ENCODE data around the gene BPIFB6.
A peak's percentile ranks its signal among the peaks of the same experiment; 100 is the strongest.
"Not testable (repeated sequence)": the region's sequence is repeated elsewhere in the genome, so short reads cannot be mapped to it uniquely, and the experiment has no call there.

Gene BPIFB6

GRCh38 chr20:33037456-33037855, 6.0 kb downstream of the BPIFB6 start:
- no peaks in the 10 kb centered on the region for H3K9me3 ChIP-seq (ENCODE audit: control insufficient read depth, insufficient read depth, low read length)
- H3K36me3 ChIP-seq (ENCODE audit: control insufficient read depth, insufficient read depth, low read length), result no peaks in the 10 kb centered on the region
- no peak overlapping the region for H3K27ac ChIP-seq (ENCODE audit: low read depth, low read length)
- H3K4me1 ChIP-seq (ENCODE audit: control insufficient read depth, insufficient read depth, low read length), result no peaks in the 10 kb centered on the region
- H3K4me3 ChIP-seq (ENCODE audit: low read depth, low read length), result no peak overlapping the region
- no peak overlapping the region for H3K9ac ChIP-seq (ENCODE audit: low read depth, low read length)
- no peaks in the 10 kb centered on the region for H3K27me3 ChIP-seq (ENCODE audit: control insufficient read depth, insufficient read depth, low read length)

DNA sequence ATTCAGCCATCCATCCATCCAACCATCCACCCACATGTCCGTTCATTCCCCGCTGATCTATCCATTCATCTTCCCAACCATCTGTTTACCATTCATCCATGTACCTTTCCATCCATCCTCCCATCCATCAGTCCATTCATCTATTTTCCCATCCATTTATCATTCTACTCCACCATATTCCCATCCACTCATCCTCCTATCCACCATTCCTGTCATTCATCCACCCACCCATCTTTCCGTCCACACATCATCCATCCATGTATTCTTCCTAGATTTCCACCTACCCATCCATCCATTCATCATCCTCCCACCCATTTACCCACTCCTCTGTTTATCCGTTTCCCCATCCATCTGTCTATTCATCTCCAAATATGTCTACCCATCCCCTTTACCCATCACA, 6.8 kb downstream of the BPIFB6 start:
- H3K9ac ChIP-seq (ENCODE audit: low read depth, low read length), result no peak overlapping the region
- no peaks in the 10 kb centered on the region for H3K27me3 ChIP-seq (ENCODE audit: control insufficient read depth, insufficient read depth, low read length)
- H3K4me3 ChIP-seq (ENCODE audit: low read depth, low read length), result no peak overlapping the region
- H3K27ac ChIP-seq (ENCODE audit: low read depth, low read length), result no peak overlapping the region
- no peaks in the 10 kb centered on the region for H3K4me1 ChIP-seq (ENCODE audit: control insufficient read depth, insufficient read depth, low read length)
- H3K36me3 ChIP-seq (ENCODE audit: control insufficient read depth, insufficient read depth, low read length), result no peaks in the 10 kb centered on the region
- no peaks in the 10 kb centered on the region for H3K9me3 ChIP-seq (ENCODE audit: control insufficient read depth, insufficient read depth, low read length)

DNA sequence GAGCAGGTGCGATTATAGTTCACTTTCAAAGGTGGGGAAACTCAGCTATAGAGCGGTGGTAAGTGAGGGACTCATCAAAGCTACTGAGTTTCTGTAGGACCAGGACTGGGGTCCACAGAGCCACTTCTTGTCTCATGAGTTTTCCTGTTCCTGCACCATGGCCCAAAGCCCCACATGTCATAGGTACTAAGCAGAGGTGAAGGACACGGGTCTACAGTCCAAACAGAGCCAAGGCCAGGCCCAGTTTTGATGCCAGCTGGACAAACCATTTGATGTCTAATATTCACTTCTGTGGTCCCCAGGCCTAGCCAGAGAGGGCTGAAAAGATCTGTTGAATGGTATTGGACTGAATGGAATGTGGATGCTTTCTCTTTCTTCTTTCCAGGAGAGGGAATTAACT, 11.0 kb downstream of the BPIFB6 start:
- Histone ChIP-seq H3K27me3 (ENCODE audit: control insufficient read depth, insufficient read depth, low read length) (no peaks in the 10 kb centered on the region), H3K36me3 (ENCODE audit: control insufficient read depth, insufficient read depth, low read length) (no peaks in the 10 kb centered on the region), H3K9ac (ENCODE audit: low read depth, low read length) (no peak overlapping the region), H3K4me3 (ENCODE audit: low read depth, low read length) (no peak overlapping the region), H3K9me3 (ENCODE audit: control insufficient read depth, insufficient read depth, low read length) (peaks cover 11% of the 10 kb centered on the region), H3K27ac (ENCODE audit: low read depth, low read length) (no peak overlapping the region), H3K4me1 (ENCODE audit: control insufficient read depth, insufficient read depth, low read length) (no peaks in the 10 kb centered on the region)

DNA sequence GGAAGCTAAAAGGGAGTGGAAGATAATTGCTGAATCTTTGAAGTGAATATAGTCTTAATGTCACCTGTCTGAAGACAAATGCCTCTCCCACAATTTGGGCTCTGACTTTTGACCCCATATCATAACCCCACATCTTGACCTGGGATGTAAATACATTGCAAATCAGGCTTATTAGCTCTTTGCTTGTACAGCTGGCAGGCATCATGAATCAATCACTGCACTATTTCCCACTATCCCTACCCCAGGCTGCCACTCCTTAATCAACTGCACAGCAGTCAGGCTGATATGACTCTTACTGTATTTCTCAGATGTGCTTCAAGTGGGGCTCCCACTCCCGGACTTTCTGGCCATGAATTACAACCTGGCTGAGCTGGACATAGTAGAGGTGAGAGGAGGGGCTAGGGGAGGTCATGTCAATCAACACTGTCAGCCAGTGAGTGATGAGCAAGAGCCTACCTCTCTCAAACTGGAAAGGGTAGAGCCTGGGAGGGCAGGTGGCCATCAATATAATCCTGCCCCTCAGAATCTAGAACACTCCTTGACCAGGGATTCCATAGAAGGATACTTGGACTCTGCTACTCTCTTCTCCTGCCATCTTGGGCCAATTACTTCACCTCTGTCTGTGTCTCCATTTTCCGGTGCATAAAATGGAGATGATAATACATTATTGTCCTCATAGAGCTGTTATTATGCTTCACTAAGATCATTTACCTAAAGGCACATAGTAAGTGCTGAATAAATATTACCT, 11.7 kb downstream of the BPIFB6 start:
- Histone ChIP-seq H3K4me1 (ENCODE audit: control insufficient read depth, insufficient read depth, low read length) (no peaks in the 10 kb centered on the region), H3K36me3 (ENCODE audit: control insufficient read depth, insufficient read depth, low read length) (no peaks in the 10 kb centered on the region), H3K27me3 (ENCODE audit: control insufficient read depth, insufficient read depth, low read length) (no peaks in the 10 kb centered on the region), H3K9me3 (ENCODE audit: control insufficient read depth, insufficient read depth, low read length) (peaks cover 11% of the 10 kb centered on the region), H3K27ac (ENCODE audit: low read depth, low read length) (no peak overlapping the region), H3K9ac (ENCODE audit: low read depth, low read length) (no peak overlapping the region), H3K4me3 (ENCODE audit: low read depth, low read length) (no peak overlapping the region)

DNA sequence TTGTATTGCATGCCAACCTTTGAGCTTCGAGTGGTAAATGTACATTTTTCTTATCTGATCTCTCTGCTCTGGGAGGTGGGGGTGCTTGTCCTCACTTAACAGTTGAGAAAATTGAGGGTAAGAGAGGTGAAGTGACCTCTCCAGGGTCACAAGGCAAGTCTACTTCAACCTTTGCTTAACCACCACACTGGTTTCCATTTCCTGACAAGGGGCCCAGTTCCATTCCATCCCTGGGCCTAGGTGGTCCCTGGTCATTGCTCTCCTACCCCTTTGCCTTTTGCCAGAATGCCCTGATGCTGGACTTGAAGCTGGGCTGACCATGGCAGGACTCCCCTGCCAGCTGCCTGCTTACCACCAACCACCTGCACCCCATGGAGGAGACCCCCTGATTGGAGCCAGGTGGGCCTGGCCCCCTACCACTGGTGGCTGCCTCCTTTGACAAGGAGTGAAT, 12.3 kb downstream of the BPIFB6 start:
- Histone ChIP-seq H3K4me1 (ENCODE audit: control insufficient read depth, insufficient read depth, low read length) (no peaks in the 10 kb centered on the region), H3K27ac (ENCODE audit: low read depth, low read length) (no peak overlapping the region), H3K27me3 (ENCODE audit: control insufficient read depth, insufficient read depth, low read length) (no peaks in the 10 kb centered on the region), H3K9me3 (ENCODE audit: control insufficient read depth, insufficient read depth, low read length) (peaks cover 11% of the 10 kb centered on the region), H3K9ac (ENCODE audit: low read depth, low read length) (no peak overlapping the region), H3K36me3 (ENCODE audit: control insufficient read depth, insufficient read depth, low read length) (no peaks in the 10 kb centered on the region), H3K4me3 (ENCODE audit: low read depth, low read length) (no peak overlapping the region)

DNA sequence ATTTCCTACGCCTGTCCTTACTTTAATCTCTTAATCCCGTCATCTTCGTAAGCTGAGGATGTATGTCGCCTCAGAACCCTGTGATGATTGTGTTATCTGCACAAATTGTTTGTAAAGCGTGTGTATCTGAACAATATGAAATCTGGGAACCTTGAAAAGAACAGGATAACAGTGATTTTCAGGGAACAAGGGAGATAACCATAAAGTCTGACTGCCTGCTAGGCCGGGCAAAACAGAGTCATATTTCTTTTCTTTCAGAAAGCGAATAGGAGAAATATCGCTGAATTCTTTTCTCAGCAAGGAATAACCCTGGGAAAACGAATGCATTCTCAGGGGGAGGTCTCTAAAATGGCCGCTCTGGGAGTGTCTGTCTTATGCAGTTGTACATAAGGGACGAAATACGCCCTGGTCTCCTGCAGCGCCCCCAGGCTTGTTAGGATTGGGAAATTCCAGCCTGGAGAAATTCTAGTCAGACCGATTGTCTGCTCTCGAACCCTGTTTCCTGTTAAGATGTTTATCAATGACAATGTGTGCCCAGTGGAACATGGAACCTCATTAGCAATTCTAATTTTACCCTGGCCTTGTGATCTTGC, 13.8 kb downstream of the BPIFB6 start:
- not testable (repeated sequence) for H3K27ac ChIP-seq (ENCODE audit: low read depth, low read length)

GRCh38 chr20:33046412-33046811, 15.0 kb downstream of the BPIFB6 start:
- H3K9ac ChIP-seq (ENCODE audit: low read depth, low read length), result no peak overlapping the region

More for the DNA sequence above, 13.8 kb downstream of the BPIFB6 start:
- H3K27me3 ChIP-seq (ENCODE audit: control insufficient read depth, insufficient read depth, low read length); H3K4me1 ChIP-seq (ENCODE audit: control insufficient read depth, insufficient read depth, low read length); H3K4me3 ChIP-seq (ENCODE audit: low read depth, low read length); H3K9ac ChIP-seq (ENCODE audit: low read depth, low read length); H3K36me3 ChIP-seq (ENCODE audit: control insufficient read depth, insufficient read depth, low read length): not testable (repeated sequence)
- peaks cover 11% of the 10 kb centered on the region for H3K9me3 ChIP-seq (ENCODE audit: control insufficient read depth, insufficient read depth, low read length)

DNA sequence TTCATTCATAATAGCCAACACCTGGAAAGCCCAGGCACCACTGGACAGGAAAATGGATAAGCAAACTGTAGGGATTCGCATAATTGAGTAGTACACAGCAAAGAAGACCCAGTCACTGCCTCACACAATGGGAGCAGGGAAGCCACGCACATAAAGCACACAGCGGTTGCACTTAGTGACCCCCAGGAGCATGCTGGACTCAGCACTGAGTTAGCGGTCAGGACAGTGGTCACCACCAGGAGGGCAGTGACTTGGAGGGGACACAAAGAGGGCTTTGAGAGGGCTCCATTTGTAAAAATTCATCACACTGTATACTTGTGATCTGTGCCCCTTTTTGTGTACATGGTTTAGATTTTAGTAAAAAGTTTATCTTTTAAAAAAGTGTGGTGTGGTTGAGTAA, 19.9 kb downstream of the BPIFB6 start:
- no peaks in the 10 kb centered on the region for H3K36me3 ChIP-seq (ENCODE audit: control insufficient read depth, insufficient read depth, low read length)
- peaks cover 4% of the 10 kb centered on the region; the same call in 1 of the 2 replicates for H3K9me3 ChIP-seq (ENCODE audit: control insufficient read depth, insufficient read depth, low read length)
- H3K9ac ChIP-seq (ENCODE audit: low read depth, low read length), result no peak overlapping the region
- H3K4me3 ChIP-seq (ENCODE audit: low read depth, low read length), result no peak overlapping the region
- H3K4me1 ChIP-seq (ENCODE audit: control insufficient read depth, insufficient read depth, low read length), result peaks cover 6% of the 10 kb centered on the region; the same call in 1 of the 2 replicates
- no peak overlapping the region for H3K27ac ChIP-seq (ENCODE audit: low read depth, low read length)
- no peaks in the 10 kb centered on the region for H3K27me3 ChIP-seq (ENCODE audit: control insufficient read depth, insufficient read depth, low read length)

More at GRCh38 chr20:33046412-33046811, 15.0 kb downstream of the BPIFB6 start:
- Histone ChIP-seq H3K4me1 (ENCODE audit: control insufficient read depth, insufficient read depth, low read length) (no peaks in the 10 kb centered on the region), H3K9me3 (ENCODE audit: control insufficient read depth, insufficient read depth, low read length) (peaks cover 11% of the 10 kb centered on the region), H3K27me3 (ENCODE audit: control insufficient read depth, insufficient read depth, low read length) (no peaks in the 10 kb centered on the region), H3K36me3 (ENCODE audit: control insufficient read depth, insufficient read depth, low read length) (no peaks in the 10 kb centered on the region), H3K27ac (ENCODE audit: low read depth, low read length) (no peak overlapping the region), H3K4me3 (ENCODE audit: low read depth, low read length) (no peak overlapping the region)

DNA sequence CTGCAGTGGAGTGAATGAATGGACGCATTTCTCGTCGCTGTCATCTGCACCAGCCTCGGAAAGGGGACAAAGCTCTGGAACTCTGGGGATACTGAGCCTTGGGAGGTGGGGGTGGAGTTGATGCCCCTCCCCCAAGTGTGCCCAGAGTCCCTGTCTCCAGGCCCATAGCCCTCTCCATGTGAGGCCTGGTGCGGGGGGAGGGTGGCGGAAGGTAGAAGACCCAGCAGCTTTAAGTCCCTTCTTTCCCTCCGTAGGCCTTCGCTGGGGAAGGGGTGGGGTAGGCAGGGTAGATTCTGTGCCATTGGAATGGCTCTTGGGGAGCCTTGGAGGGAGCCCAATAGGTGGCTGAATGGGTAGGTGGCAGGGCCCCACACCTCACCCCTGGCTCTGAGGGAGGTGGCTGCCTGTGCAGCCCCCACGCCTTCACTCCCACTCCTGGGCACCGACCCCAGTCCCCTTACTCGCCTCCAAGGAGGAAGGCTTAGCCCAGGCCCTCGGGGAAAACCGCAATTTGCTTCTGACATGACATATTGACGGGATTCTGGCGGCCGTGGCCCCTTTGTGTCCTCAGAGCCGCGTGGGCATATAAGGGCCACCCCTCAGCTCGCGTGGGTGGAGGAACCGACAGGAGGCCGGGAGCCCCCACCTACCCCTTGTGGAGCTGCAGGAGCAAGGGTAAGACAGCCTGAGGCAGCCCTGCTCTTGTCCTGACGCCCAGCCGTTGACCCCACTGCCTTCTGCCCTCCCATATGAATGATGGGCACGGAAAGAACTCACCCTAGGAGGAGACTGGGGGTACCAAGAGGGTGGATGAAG, 22.1 kb downstream of the BPIFB6 start, which contains the start of gene BPIFB3:
BPIFB3 (plus strand) TSS at position 613 of the 816 bp plus-strand sequence. CDS start 1,533 bp downstream, outside the sequence.
- no peaks in the 10 kb centered on the region for H3K27me3 ChIP-seq (ENCODE audit: control insufficient read depth, insufficient read depth, low read length)
- H3K9ac ChIP-seq (ENCODE audit: low read depth, low read length), result no peak within 1 kb of the TSS

GRCh38 chr20:33054381-33054780, 22.9 kb downstream of the BPIFB6 start:
- no peak overlapping the region for H3K27ac ChIP-seq (ENCODE audit: low read depth, low read length)
- no peaks in the 10 kb centered on the region for H3K27me3 ChIP-seq (ENCODE audit: control insufficient read depth, insufficient read depth, low read length)
- H3K4me3 ChIP-seq (ENCODE audit: low read depth, low read length), result no peak overlapping the region
- H3K36me3 ChIP-seq (ENCODE audit: control insufficient read depth, insufficient read depth, low read length), result no peaks in the 10 kb centered on the region
- peaks cover 6% of the 10 kb centered on the region; the same call in 1 of the 2 replicates for H3K4me1 ChIP-seq (ENCODE audit: control insufficient read depth, insufficient read depth, low read length)
- no peaks in the 10 kb centered on the region for H3K9me3 ChIP-seq (ENCODE audit: control insufficient read depth, insufficient read depth, low read length)
- no peak overlapping the region for H3K9ac ChIP-seq (ENCODE audit: low read depth, low read length)

More for the DNA sequence above, 22.1 kb downstream of the BPIFB6 start, which contains the start of gene BPIFB3:
- Histone ChIP-seq H3K27ac (ENCODE audit: low read depth, low read length) (peak within 1 kb of the TSS; percentile 3), H3K4me3 (ENCODE audit: low read depth, low read length) (no peak within 1 kb of the TSS), H3K9me3 (ENCODE audit: control insufficient read depth, insufficient read depth, low read length) (no peaks in the 10 kb centered on the region), H3K4me1 (ENCODE audit: control insufficient read depth, insufficient read depth, low read length) (peaks cover 6% of the 10 kb centered on the region; the same call in 1 of the 2 replicates), H3K36me3 (ENCODE audit: control insufficient read depth, insufficient read depth, low read length) (no peaks in the 10 kb centered on the region)

All from HUES48 (cell line).